ENCODE data around the gene SLC39A11. TPM values are rescaled to one million over a fixed set of nuclear protein-coding genes. Genes with fewer than 3 reads are reported as not detected.

The SLC39A11 gene
- total RNA-seq, 1 experiment from 2014 or later = 57.1 TPM

DNA sequence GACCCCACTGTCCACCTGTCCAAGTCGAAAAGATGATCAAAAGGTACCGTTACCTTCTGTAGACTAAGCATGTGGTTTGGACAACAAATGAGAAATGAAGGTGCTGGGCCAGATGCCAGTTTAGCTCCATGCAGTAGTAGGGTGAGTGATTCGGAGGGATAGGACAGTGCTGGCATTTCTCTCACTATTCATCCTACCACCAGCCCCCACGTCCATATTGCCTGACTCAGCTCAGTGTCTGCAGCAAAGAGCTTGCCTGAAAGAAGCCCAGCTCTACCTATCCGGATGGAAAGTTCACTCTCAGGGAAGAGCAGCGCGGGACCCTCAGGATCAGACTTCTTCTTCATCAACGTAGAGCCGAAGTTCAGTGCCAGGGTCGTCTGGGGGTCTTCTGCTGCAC is 145.0 kb downstream of the SLC39A11 start:
- CTCF ChIA-PET = interaction anchor here (0.7 kb wide), 1 partner anchor 142 kb away, joined by 3 read pairs; no protein-coding TSS in a partner anchor

DNA sequence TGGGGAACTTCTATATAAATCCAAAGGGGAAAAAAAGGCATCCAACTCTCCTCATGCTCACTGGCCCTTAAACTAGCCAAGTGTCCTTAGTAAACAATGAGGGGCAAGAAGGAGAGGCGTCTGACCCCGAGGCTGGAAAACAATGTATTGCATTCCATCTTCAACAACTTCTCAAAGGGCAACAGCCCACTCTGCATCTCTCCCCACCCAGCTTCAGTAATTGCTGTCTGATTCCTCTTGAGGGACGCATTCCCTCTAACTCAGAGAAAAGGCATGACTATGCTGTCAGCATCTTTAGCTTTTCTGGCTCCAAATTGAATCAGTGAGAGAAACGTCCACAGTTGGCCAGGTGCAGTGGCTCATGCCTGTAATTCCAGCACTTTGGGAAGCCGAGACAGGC is 145.8 kb downstream of the SLC39A11 start:
- Histone ChIP-seq H3K4me3 (no peak overlapping the region), H4K20me1 (ENCODE audit: insufficient read depth) (no peaks in the 10 kb centered on the region), H3F3A (ENCODE audit: insufficient read depth, low read depth) (no peaks in the 10 kb centered on the region), H3K4me2 (no peak overlapping the region), H2AFZ (no peak overlapping the region), H3K9me3 (ENCODE audit: insufficient read depth, low read depth) (no peaks in the 10 kb centered on the region), H3K27ac (no peak overlapping the region), H3K27me3 (ENCODE audit: insufficient read depth, low read depth) (no peaks in the 10 kb centered on the region), H3K36me3 (ENCODE audit: low read depth) (no peaks in the 10 kb centered on the region), H3K79me2 (ENCODE audit: low read depth) (no peaks in the 10 kb centered on the region), H3K9me2 (ENCODE audit: insufficient read depth) (no peaks in the 10 kb centered on the region), H3K4me1 (replicated peaks; ENCODE audit: insufficient read depth) (no peaks in the 10 kb centered on the region)
- ChIA-PET POLR2A (ENCODE audit: unreplicated experiment) (no interaction called here), CTCF (no interaction called here)
- TF ChIP-seq EZH2 (IDR thresholded peaks at IDR 0.05; ENCODE audit: low read depth) = no peak
- TF ChIP-seq, protein P1, sequence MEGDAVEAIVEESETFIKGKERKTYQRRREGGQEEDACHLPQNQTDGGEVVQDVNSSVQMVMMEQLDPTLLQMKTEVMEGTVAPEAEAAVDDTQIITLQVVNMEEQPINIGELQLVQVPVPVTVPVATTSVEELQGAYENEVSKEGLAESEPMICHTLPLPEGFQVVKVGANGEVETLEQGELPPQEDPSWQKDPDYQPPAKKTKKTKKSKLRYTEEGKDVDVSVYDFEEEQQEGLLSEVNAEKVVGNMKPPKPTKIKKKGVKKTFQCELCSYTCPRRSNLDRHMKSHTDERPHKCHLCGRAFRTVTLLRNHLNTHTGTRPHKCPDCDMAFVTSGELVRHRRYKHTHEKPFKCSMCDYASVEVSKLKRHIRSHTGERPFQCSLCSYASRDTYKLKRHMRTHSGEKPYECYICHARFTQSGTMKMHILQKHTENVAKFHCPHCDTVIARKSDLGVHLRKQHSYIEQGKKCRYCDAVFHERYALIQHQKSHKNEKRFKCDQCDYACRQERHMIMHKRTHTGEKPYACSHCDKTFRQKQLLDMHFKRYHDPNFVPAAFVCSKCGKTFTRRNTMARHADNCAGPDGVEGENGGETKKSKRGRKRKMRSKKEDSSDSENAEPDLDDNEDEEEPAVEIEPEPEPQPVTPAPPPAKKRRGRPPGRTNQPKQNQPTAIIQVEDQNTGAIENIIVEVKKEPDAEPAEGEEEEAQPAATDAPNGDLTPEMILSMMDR (conservative IDR thresholded peaks at IDR 0.05) = no peak
- intact Hi-C loops (cut with micrococcal nuclease; ENCODE audit: unreplicated experiment) = no loop called here
- BruUV-seq (replicated peaks) = no TSS peak
- DNase-seq = no peak

More for the DNA sequence above, 145.0 kb downstream of the SLC39A11 start:
- Histone ChIP-seq H3F3A (ENCODE audit: insufficient read depth, low read depth) (no peaks in the 10 kb centered on the region), H3K27ac (no peak overlapping the region), H3K4me3 (no peak overlapping the region), H3K27me3 (ENCODE audit: insufficient read depth, low read depth) (no peaks in the 10 kb centered on the region), H3K36me3 (ENCODE audit: low read depth) (no peaks in the 10 kb centered on the region), H3K4me1 (replicated peaks; ENCODE audit: insufficient read depth) (no peaks in the 10 kb centered on the region), H3K9me3 (ENCODE audit: insufficient read depth, low read depth) (no peaks in the 10 kb centered on the region), H3K9me2 (ENCODE audit: insufficient read depth) (no peaks in the 10 kb centered on the region), H3K79me2 (ENCODE audit: low read depth) (no peaks in the 10 kb centered on the region), H4K20me1 (ENCODE audit: insufficient read depth) (no peaks in the 10 kb centered on the region), H2AFZ (no peak overlapping the region), H3K4me2 (no peak overlapping the region)
- BruUV-seq (replicated peaks) = no TSS peak
- intact Hi-C loops (cut with micrococcal nuclease; ENCODE audit: unreplicated experiment) = no loop called here
- no peak for TF ChIP-seq EZH2 (IDR thresholded peaks at IDR 0.05; ENCODE audit: low read depth)
- TF ChIP-seq, protein P1 (conservative IDR thresholded peaks at IDR 0.05) = no peak
- POLR2A ChIA-PET (ENCODE audit: unreplicated experiment) = no interaction called here
- no peak for DNase-seq

DNA sequence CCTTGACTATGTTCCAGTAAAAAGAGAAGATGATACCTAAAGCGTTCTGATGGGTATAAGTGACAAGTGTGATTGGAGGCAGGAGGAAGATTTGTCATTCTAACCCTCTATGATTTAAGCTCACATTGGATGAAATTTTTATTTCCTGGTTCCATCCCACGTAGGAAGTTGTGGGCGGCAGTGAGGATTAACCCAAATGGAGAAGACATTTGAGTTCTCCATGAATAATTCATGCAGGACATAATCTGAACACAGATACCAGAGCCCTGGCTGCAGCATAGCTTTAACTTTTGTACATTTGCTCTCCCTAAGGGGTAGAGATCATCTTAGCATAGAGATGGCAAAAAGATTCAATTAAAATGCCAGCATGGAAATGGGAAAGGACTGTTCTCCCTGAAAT is 146.3 kb downstream of the SLC39A11 start:
- CTCF ChIA-PET = no interaction called here
- no peak for TF ChIP-seq EZH2 (IDR thresholded peaks at IDR 0.05; ENCODE audit: low read depth)
- TF ChIP-seq, protein P1 (conservative IDR thresholded peaks at IDR 0.05) = no peak
- H3K79me2 ChIP-seq (ENCODE audit: low read depth) = no peaks in the 10 kb centered on the region
- H3F3A ChIP-seq (ENCODE audit: insufficient read depth, low read depth) = no peaks in the 10 kb centered on the region
- no peak overlapping the region for H3K27ac ChIP-seq
- no peak overlapping the region for H3K4me2 ChIP-seq
- POLR2A ChIA-PET (ENCODE audit: unreplicated experiment) = no interaction called here
- no peaks in the 10 kb centered on the region for H3K4me1 ChIP-seq (replicated peaks; ENCODE audit: insufficient read depth)
- no TSS peak for BruUV-seq (replicated peaks)
- no peaks in the 10 kb centered on the region for H3K36me3 ChIP-seq (ENCODE audit: low read depth)
- no peaks in the 10 kb centered on the region for H3K9me3 ChIP-seq (ENCODE audit: insufficient read depth, low read depth)
- no peaks in the 10 kb centered on the region for H3K9me2 ChIP-seq (ENCODE audit: insufficient read depth)
- no peaks in the 10 kb centered on the region for H3K27me3 ChIP-seq (ENCODE audit: insufficient read depth, low read depth)
- intact Hi-C loops (cut with micrococcal nuclease; ENCODE audit: unreplicated experiment) = no loop called here
- H2AFZ ChIP-seq = no peak overlapping the region
- H4K20me1 ChIP-seq (ENCODE audit: insufficient read depth) = no peaks in the 10 kb centered on the region
- no peak for DNase-seq
- H3K4me3 ChIP-seq = no peak overlapping the region

Data from PC-9 (cell line).